ENCODE results near the gene PTGDS.

PTGDS gene

GRCh38 chr9:136977223-136977622 lies at the start of gene PTGDS:
PTGDS (plus strand) TSS chr9:136977504; CDS start chr9:136977579, 75 bp downstream.
- no peak for TF ChIP-seq CTCF (IDR thresholded peaks at IDR 0.05; ENCODE audit: low read depth, low read length)
- DNase-seq (ENCODE audit: extremely low read depth, low read depth), result no peak

DNA sequence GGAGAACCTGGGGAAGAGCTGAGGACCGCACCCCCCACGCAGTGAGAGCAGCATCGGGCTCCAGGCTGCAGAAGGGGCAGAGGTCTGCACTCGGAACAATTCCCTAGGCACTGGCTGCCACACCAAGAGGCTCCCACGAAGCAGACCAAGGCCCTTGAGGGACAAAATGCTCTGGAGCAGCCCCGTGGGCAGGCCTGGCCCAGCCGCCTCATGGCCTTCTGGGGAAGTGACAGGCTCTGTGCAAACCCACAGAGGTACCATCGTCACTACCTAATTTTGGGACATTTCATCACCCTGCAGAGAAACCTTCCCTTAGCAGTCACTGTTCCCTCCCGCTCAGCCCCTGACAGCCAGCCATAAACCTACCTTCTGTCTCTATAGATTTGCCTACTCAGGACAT lies 48.7 kb upstream of the PTGDS start:
- DNase-seq (ENCODE audit: extremely low read depth, low read depth), result no peak
- TF ChIP-seq CTCF (IDR thresholded peaks at IDR 0.05; ENCODE audit: low read depth, low read length), result no peak

DNA sequence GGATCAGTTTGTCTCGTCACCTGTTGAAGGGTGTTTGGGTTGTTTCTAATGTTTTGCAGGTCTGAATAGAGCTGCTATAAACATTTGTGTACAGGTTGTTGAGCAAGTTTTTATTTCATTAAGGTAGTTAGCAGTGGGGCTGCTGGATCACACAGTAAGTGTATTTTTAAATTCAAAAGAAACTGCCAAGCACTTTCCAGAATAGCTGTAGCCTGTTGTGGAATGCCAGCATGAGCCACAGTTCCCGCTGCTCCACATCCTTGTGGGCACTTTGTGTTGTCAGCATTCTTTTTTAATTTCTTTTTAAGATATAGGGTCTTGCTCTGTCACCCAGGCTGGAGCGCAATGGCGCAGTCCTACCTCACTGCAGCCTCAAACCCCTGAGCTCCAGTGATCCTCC lies 47.3 kb upstream of the PTGDS start:
- DNase-seq (ENCODE audit: extremely low read depth, low read depth), result no peak
- TF ChIP-seq CTCF (IDR thresholded peaks at IDR 0.05; ENCODE audit: low read depth, low read length), result no peak

GRCh38 chr9:136931611-136932130 lies 45.6 kb upstream of the PTGDS start:
- TF ChIP-seq CTCF (IDR thresholded peaks at IDR 0.05; ENCODE audit: low read depth, low read length), result no peak
- DNase-seq (ENCODE audit: extremely low read depth, low read depth), result no peak

DNA sequence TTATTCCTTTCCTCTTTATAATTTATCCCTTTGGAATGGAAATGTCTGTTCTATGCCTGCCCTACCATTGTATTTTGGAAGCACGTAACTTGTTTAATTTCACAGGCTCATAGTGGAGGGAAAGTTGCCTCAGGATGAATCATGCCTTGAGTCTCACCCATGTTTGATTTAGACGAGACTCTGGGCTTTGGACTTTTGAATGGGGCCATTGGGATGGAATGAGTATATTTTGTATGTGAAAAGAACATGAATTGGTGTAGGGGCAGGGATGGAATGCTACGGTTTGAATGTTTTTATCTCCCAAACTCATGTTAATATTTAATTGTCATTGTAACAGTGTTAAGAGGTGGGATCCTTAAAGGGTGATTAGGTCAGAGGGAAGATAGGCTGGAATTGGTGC lies 43.0 kb upstream of the PTGDS start:
- TF ChIP-seq CTCF (IDR thresholded peaks at IDR 0.05; ENCODE audit: low read depth, low read length), result no peak
- DNase-seq (ENCODE audit: extremely low read depth, low read depth), result no peak

DNA sequence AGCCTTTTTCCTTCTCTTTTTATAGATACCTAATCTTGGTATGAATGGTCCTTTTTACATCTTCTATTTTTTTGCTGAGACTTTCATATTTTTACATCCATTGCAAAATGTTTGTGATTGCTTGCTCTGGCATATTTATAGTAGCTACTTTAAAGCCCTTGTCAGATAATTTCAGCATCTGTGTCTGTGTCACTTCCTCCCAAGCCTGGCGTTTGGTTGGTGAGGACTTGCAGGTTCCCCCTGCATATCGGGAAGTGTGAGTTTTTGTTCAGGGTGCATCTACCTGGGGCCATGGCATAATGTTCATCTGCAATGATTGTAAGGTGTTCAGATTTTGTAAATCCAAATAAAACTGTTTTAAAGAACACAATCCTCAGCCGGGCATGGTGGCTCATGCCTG lies 41.7 kb upstream of the PTGDS start:
- no peak for DNase-seq (ENCODE audit: extremely low read depth, low read depth)
- TF ChIP-seq CTCF (IDR thresholded peaks at IDR 0.05; ENCODE audit: low read depth, low read length), result no peak

- TF ChIP-seq CTCF (IDR thresholded peaks at IDR 0.05; ENCODE audit: low read depth, low read length), result no peak
- no peak for DNase-seq (ENCODE audit: extremely low read depth, low read depth)
Measured at GRCh38 chr9:136936645-136937170, 40.6 kb upstream of the PTGDS start.
